ENCODE results near the gene MTCL3.

Gene MTCL3

GRCh38 chr6:127475135-127475822, 43.9 kb downstream of the MTCL3 start:
- TF ChIP-seq POLR2A (IDR thresholded peaks at IDR 0.05), result no peak
- no peak for TF ChIP-seq CTCF (IDR thresholded peaks at IDR 0.05)

GRCh38 chr6:127471379-127472255, 47.5 kb downstream of the MTCL3 start:
- H3K4me3 ChIP-seq (ENCODE audit: low read depth, poor library complexity, severe bottlenecking), result no peak overlapping the region
- intact Hi-C loops (cut with DNase I; ENCODE audit: low total_unique reads), result no loop called here
- 73 to 75% methylated on average over 5 of the region's 5 CpGs for WGBS, 2 donors
- DNase-seq (ENCODE audit: low spot score in 2 of 2), result no peak
- TF ChIP-seq CTCF (IDR thresholded peaks at IDR 0.05) (no peak), POLR2A (IDR thresholded peaks at IDR 0.05) (no peak)

More at GRCh38 chr6:127475135-127475822, 43.9 kb downstream of the MTCL3 start:
- H3K4me3 ChIP-seq (ENCODE audit: low read depth, poor library complexity, severe bottlenecking), result no peak overlapping the region
- intact Hi-C loops (cut with DNase I; ENCODE audit: low total_unique reads), result no loop called here
- 92 to 97% methylated on average over 85 to 87 of the region's 87 CpGs for WGBS, 2 donors
- DNase-seq (ENCODE audit: low spot score in 2 of 2), result no peak

- no peak overlapping the region for H3K4me3 ChIP-seq (ENCODE audit: low read depth, poor library complexity, severe bottlenecking)
- intact Hi-C loops (cut with DNase I; ENCODE audit: low total_unique reads), result loop anchor here (10.0 kb wide), 1 partner anchor 176 kb away; no protein-coding TSS in a partner anchor
- TF ChIP-seq POLR2A (IDR thresholded peaks at IDR 0.05) (no peak), CTCF (IDR thresholded peaks at IDR 0.05) (no peak)
- DNase-seq (ENCODE audit: low spot score in 2 of 2), result no peak
- whole genome bisulfite sequencing, 2 donors, result 70 to 73% methylated on average over 2 of the region's 2 CpGs
These were observed 50.2 kb downstream of the MTCL3 start for GRCh38 chr6:127468936-127469335.

- DNase-seq (ENCODE audit: low spot score in 2 of 2), result no peak
- intact Hi-C loops (cut with DNase I; ENCODE audit: low total_unique reads), result loop anchor here (10.0 kb wide), 1 partner anchor 178 kb away; no protein-coding TSS in a partner anchor
- no peak overlapping the region for H3K4me3 ChIP-seq (ENCODE audit: low read depth, poor library complexity, severe bottlenecking)
- 89% methylated on average over 5 of the region's 5 CpGs for WGBS, 2 donors
- TF ChIP-seq POLR2A (IDR thresholded peaks at IDR 0.05) (no peak), CTCF (IDR thresholded peaks at IDR 0.05) (no peak)
These were observed 52.7 kb downstream of the MTCL3 start for GRCh38 chr6:127466416-127466815.

GRCh38 chr6:127464881-127465459, 54.2 kb downstream of the MTCL3 start:
- H3K4me3 ChIP-seq (ENCODE audit: low read depth, poor library complexity, severe bottlenecking), result no peak overlapping the region
- intact Hi-C loops (cut with DNase I; ENCODE audit: low total_unique reads), result loop anchor here (10.0 kb wide), 1 partner anchor 180 kb away; no protein-coding TSS in a partner anchor
- 35 to 38% methylated on average over 3 of the region's 3 CpGs for WGBS, 2 donors
- peak; percentile 58 to 88 for DNase-seq (ENCODE audit: low spot score in 2 of 2)
- no peak for TF ChIP-seq POLR2A (IDR thresholded peaks at IDR 0.05)
- TF ChIP-seq CTCF (IDR thresholded peaks at IDR 0.05), result no peak

Data from lower leg skin (tissue), 4 donors.